Measurements from ENCODE around the gene SLC5A8.

SLC5A8 gene

DNA sequence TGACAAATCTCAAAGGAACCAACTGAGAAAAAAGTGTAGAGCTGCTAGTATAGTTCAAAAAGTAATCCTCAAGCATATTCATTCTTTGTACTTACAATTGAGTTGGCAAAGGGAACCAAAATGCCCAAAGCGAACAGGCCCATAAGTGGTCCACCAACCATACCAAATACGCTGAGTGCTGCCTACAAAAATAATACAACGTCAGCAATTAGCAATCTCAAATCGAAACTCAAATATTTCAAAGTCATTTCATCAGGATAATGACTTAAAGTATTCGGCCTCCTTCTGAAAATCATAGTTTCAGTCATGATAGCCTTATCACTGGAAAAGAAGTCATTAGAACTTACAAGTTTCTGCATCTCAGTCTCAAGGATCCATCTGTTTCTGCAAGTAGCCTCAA lies 42.0 kb downstream of the SLC5A8 start:
- H3K36me3 ChIP-seq (ENCODE audit: control insufficient read depth in 2 of 2, insufficient read depth in 1 of 2, low read length in 2 of 2): no peaks in the 10 kb centered on the region
- CTCF ChIA-PET: interaction anchor here (1.0 kb wide), 1 partner anchor 157 kb away, joined by 4 read pairs; no protein-coding TSS in a partner anchor
- TF ChIP-seq SCRT2 (tag by site-specific recombination; IDR thresholded peaks at IDR 0.05): no peak
- TF ChIP-seq ZBTB7A (tag by site-specific recombination; IDR thresholded peaks at IDR 0.05; ENCODE audit: low read depth): no peak
- no peak overlapping the region for H3K4me3 ChIP-seq (ENCODE audit: low read depth, low read length)
- H3K4me1 ChIP-seq (ENCODE audit: control insufficient read depth, insufficient read depth, low read length): no peaks in the 10 kb centered on the region
- H3K27ac ChIP-seq (ENCODE audit: extremely low read depth, low read depth, low read length): no peak overlapping the region
- POLR2A ChIA-PET: no interaction called here
- no peaks in the 10 kb centered on the region for H3K9me3 ChIP-seq (ENCODE audit: control insufficient read depth, insufficient read depth, low read depth, low read length)

DNA sequence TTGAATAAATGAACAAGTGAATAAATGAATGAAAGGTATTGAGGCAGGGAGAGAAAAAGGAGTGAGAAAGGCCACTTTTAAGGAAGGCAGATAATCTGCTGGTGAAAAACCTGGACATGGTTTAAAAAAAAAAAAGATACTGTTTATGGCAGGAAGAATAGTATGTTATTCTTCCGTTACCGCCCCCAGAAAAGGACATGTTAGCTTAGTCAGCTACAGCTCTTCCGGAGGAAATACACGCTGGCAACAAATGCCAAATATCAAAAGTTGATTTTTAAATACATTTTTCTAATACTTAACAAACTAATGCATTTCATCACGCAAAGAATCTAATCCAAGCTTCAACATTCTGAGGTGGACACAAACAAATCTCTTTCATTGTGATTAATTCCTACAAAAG lies 43.2 kb downstream of the SLC5A8 start:
- ChIA-PET CTCF (interaction anchor here (1.0 to 1.1 kb wide), 2 partner anchors 11 to 158 kb away, joined by 3 to 4 read pairs; no protein-coding TSS in a partner anchor), POLR2A (no interaction called here)
- no peaks in the 10 kb centered on the region for H3K4me1 ChIP-seq (ENCODE audit: control insufficient read depth, insufficient read depth, low read length)
- TF ChIP-seq ZNF394 (tag by site-specific recombination; IDR thresholded peaks at IDR 0.05; ENCODE audit: borderline replicate concordance): no peak
- TF ChIP-seq, protein P1, sequence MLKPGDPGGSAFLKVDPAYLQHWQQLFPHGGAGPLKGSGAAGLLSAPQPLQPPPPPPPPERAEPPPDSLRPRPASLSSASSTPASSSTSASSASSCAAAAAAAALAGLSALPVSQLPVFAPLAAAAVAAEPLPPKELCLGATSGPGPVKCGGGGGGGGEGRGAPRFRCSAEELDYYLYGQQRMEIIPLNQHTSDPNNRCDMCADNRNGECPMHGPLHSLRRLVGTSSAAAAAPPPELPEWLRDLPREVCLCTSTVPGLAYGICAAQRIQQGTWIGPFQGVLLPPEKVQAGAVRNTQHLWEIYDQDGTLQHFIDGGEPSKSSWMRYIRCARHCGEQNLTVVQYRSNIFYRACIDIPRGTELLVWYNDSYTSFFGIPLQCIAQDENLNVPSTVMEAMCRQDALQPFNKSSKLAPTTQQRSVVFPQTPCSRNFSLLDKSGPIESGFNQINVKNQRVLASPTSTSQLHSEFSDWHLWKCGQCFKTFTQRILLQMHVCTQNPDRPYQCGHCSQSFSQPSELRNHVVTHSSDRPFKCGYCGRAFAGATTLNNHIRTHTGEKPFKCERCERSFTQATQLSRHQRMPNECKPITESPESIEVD (tag by site-specific recombination; IDR thresholded peaks at IDR 0.05): no peak
- TF ChIP-seq, protein P2, sequence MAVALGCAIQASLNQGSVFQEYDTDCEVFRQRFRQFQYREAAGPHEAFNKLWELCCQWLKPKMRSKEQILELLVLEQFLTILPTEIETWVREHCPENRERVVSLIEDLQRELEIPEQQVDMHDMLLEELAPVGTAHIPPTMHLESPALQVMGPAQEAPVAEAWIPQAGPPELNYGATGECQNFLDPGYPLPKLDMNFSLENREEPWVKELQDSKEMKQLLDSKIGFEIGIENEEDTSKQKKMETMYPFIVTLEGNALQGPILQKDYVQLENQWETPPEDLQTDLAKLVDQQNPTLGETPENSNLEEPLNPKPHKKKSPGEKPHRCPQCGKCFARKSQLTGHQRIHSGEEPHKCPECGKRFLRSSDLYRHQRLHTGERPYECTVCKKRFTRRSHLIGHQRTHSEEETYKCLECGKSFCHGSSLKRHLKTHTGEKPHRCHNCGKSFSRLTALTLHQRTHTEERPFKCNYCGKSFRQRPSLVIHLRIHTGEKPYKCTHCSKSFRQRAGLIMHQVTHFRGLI (tag by site-specific recombination; IDR thresholded peaks at IDR 0.05): no peak
- no peak for TF ChIP-seq ZNF366 (tag by site-specific recombination; conservative IDR thresholded peaks at IDR 0.05)
- TF ChIP-seq ZSCAN16 (tag by site-specific recombination; IDR thresholded peaks at IDR 0.05): no peak
- no peak for TF ChIP-seq ZNF548 (tag by site-specific recombination; IDR thresholded peaks at IDR 0.05)
- TF ChIP-seq, protein P3, sequence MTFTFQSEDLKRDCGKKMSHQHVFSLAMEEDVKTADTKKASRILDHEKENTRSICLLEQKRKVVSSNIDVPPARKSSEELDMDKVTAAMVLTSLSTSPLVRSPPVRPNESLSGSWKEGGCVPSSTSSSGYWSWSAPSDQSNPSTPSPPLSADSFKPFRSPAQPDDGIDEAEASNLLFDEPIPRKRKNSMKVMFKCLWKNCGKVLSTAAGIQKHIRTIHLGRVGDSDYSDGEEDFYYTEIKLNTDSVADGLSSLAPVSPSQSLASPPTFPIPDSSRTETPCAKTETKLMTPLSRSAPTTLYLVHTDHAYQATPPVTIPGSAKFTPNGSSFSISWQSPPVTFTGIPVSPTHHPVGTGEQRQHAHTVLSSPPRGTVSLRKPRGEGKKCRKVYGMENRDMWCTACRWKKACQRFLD (tag by site-specific recombination; IDR thresholded peaks at IDR 0.05): no peak
- no peak for TF ChIP-seq BCL11A (tag by site-specific recombination; IDR thresholded peaks at IDR 0.05; ENCODE audit: low read depth)
- TF ChIP-seq ZNF571 (tag by site-specific recombination; IDR thresholded peaks at IDR 0.05): no peak
- no peak for TF ChIP-seq ZNF114 (tag by site-specific recombination; IDR thresholded peaks at IDR 0.05)
- TF ChIP-seq ZNF561 (tag by site-specific recombination; IDR thresholded peaks at IDR 0.05; ENCODE audit: borderline replicate concordance): no peak
- no peak for TF ChIP-seq ZNF184 (tag by site-specific recombination; IDR thresholded peaks at IDR 0.05)
- H3K27ac ChIP-seq (ENCODE audit: extremely low read depth, low read depth, low read length): no peak overlapping the region
- H3K36me3 ChIP-seq (ENCODE audit: control insufficient read depth in 2 of 2, insufficient read depth in 1 of 2, low read length in 2 of 2): no peaks in the 10 kb centered on the region
- H3K9me3 ChIP-seq (ENCODE audit: control insufficient read depth, insufficient read depth, low read depth, low read length): no peaks in the 10 kb centered on the region
- H3K4me3 ChIP-seq (ENCODE audit: low read depth, low read length): no peak overlapping the region

DNA sequence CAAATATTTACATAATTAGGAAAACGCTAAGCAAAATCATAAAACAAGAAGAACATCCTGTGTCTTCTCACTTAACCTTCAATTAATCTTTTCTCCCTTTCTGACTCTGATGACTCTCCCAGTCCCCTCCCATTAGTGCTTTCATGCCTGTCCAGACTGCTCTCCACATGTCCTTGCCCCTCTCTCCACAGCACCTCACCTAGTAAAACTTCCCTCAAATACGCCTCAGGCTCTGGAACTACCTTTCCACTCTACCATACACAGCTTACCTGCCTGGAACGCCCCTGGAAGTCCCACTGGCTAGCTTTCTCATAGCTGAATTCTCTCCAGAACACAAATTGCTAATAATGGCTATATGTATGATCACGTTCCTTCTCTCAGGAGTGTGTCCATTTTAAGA lies 44.7 kb downstream of the SLC5A8 start:
- Histone ChIP-seq H3K36me3 (ENCODE audit: control insufficient read depth in 2 of 2, insufficient read depth in 1 of 2, low read length in 2 of 2) (no peaks in the 10 kb centered on the region), H3K9me3 (ENCODE audit: control insufficient read depth, insufficient read depth, low read depth, low read length) (no peaks in the 10 kb centered on the region), H3K4me1 (ENCODE audit: control insufficient read depth, insufficient read depth, low read length) (no peaks in the 10 kb centered on the region), H3K4me3 (ENCODE audit: low read depth, low read length) (no peak overlapping the region), H3K27ac (ENCODE audit: extremely low read depth, low read depth, low read length) (no peak overlapping the region)
- ChIA-PET CTCF (interaction anchor here (0.9 kb wide), 1 partner anchor 158 kb away, joined by 3 read pairs; no protein-coding TSS in a partner anchor), POLR2A (no interaction called here)
- no peak for TF ChIP-seq TRIM28 (IDR thresholded peaks at IDR 0.05; ENCODE audit: borderline replicate concordance, low read length)
- TF ChIP-seq ZNF169 (tag by site-specific recombination; IDR thresholded peaks at IDR 0.05): no peak
- TF ChIP-seq ZNF548 (tag by site-specific recombination; IDR thresholded peaks at IDR 0.05): no peak
- no peak for TF ChIP-seq ZNF701 (tag by site-specific recombination; IDR thresholded peaks at IDR 0.05)
- TF ChIP-seq ZNF354C (tag by site-specific recombination; IDR thresholded peaks at IDR 0.05; ENCODE audit: borderline replicate concordance, low read depth): no peak
- TF ChIP-seq FEZF1 (tag by site-specific recombination; IDR thresholded peaks at IDR 0.05): no peak
- no peak for TF ChIP-seq ZNF391 (tag by site-specific recombination; IDR thresholded peaks at IDR 0.05; ENCODE audit: borderline replicate concordance, low read depth)
- TF ChIP-seq ZSCAN30 (tag by site-specific recombination; IDR thresholded peaks at IDR 0.05): no peak
- TF ChIP-seq YY2 (tag by site-specific recombination; IDR thresholded peaks at IDR 0.05): no peak
- TF ChIP-seq ZNF132 (tag by site-specific recombination; IDR thresholded peaks at IDR 0.05; ENCODE audit: borderline replicate concordance): no peak
- no peak for TF ChIP-seq ZNF785 (tag by site-specific recombination; IDR thresholded peaks at IDR 0.05)
- no peak for TF ChIP-seq ZNF112 (tag by site-specific recombination; IDR thresholded peaks at IDR 0.05)
- no peak for TF ChIP-seq SP3 (tag by site-specific recombination; IDR thresholded peaks at IDR 0.05)
